A549 (cell line): ENCODE measurements around the gene STAB2. TPM values are rescaled to one million over a fixed set of nuclear protein-coding genes. Genes with fewer than 3 reads are reported as not detected.

Experiments
- ATAC-seq, 2 experiments: fragments of 200-7000 bp in 1 of 2; fragments of >200 bp in 1 of 2; cut with Nextera tagmentation in 1 of 2; cut with Tn5 transposase in 1 of 2; 3 replicates each; pipeline versions ENCODE4 v1.8.0 to v1.9.1; 2018 to 2020; ENCODE audit warnings: mild to moderate bottlenecking in 1 of 2, moderate library complexity in 1 of 2
- CTCF ChIA-PET: fragments of 300-600 bp; sonication (Branson Sonifier 250); formaldehyde crosslinking; extraction: SDS; loops from one replicate; lab custom pipeline; 2021; ENCODE audit warnings: antibody characterized with exemption, inconsistent platforms; lab: Yijun Ruan, JAX
- POLR2A ChIA-PET: fragments of 350-600 bp; formaldehyde crosslinking; extraction: SDS; loops from one replicate; lab custom pipeline; 2021; ENCODE audit warnings: antibody characterized with exemption, inconsistent platforms; lab: Yijun Ruan, JAX
- DNase-seq, 2 experiments: peaks; one replicate each; pipeline versions ENCODE4 v3.0.0 to v3.0.0-alpha.2; 2011 to 2016; ENCODE audit warnings: low read depth in 1 of 2, low spot score in 1 of 2
- FAIRE-seq: peaks from 2 replicates; lab custom pipeline; 2011; peaks lifted over from hg19 to GRCh38; lab: Jason Lieb, UNC
- H3K27ac ChIP-seq, 2 experiments: fragments of >200 bp; sonication (Bioruptor Twin); formaldehyde crosslinking; 3 replicates each; pipeline ENCODE4 v1.5.1; 2016 to 2017
- H3K4me1 ChIP-seq: fragments of >200 bp; sonication (Bioruptor Twin); formaldehyde crosslinking; 3 replicates; pipeline ENCODE4 v1.6.1; 2016
- H3K4me2 ChIP-seq: fragments of >200 bp; sonication (Bioruptor Twin); formaldehyde crosslinking; 3 replicates; pipeline ENCODE4 v1.6.1; 2016
- H3K4me3 ChIP-seq: fragments of >200 bp; sonication (Bioruptor Twin); formaldehyde crosslinking; 3 replicates; pipeline ENCODE4 v1.5.1; 2016
- H3K9me3 ChIP-seq: fragments of >200 bp; sonication (Bioruptor Twin); formaldehyde crosslinking; 3 replicates; pipeline ENCODE4 v1.6.1; 2016
- CBX2 ChIP-seq: fragments of 200-600 bp; sonication (generic); IDR thresholded peaks from 2 replicates; pipeline ENCODE4 v1.6.1; 2016; ENCODE audit warnings: low read depth, mild to moderate bottlenecking, borderline replicate concordance
- CBX8 ChIP-seq: fragments of 200-600 bp; sonication (generic); IDR thresholded peaks from 2 replicates; pipeline ENCODE4 v1.6.1; 2016
- CEBPB ChIP-seq, 2 experiments: fragments of >200 bp in 1 of 2; sonication (Bioruptor Twin) in 1 of 2; formaldehyde crosslinking in 1 of 2; IDR thresholded peaks; 2 replicates each; pipeline ENCODE4 v1.6.1; 2012 to 2016
- CHD2 ChIP-seq: fragments of 150-350 bp; IDR thresholded peaks from 2 replicates; pipeline ENCODE4 v1.6.1; 2014; ENCODE audit warnings: low read length; ENCODE audit not compliant: partially characterized antibody
- CHD4 ChIP-seq: fragments of 200-600 bp; sonication (generic); IDR thresholded peaks from 2 replicates; pipeline ENCODE4 v1.6.1; 2016; ENCODE audit warnings: antibody characterized with exemption, mild to moderate bottlenecking, borderline replicate concordance
- CTCF ChIP-seq: fragments of >200 bp; sonication (Bioruptor Twin); formaldehyde crosslinking; IDR thresholded peaks from 3 replicates; pipeline ENCODE4 v1.5.1; 2016
- EHMT2 ChIP-seq: fragments of 200-600 bp; sonication (generic); IDR thresholded peaks from 2 replicates; pipeline ENCODE4 v1.6.1; 2016; ENCODE audit warnings: antibody characterized with exemption, low read depth, mild to moderate bottlenecking, moderate library complexity
- FOSB ChIP-seq: fragments of 250-450 bp; sonication (Bioruptor Pico); IDR thresholded peaks from 2 replicates; pipeline ENCODE4 v1.5.0; 2020; ENCODE audit warnings: mild to moderate bottlenecking, moderate library complexity
- FOSL2 ChIP-seq, 2 experiments: fragments of 450-650 bp in 1 of 2; fragments of >200 bp in 1 of 2; sonication (Bioruptor Twin) in 1 of 2; formaldehyde crosslinking; IDR thresholded peaks; 2 replicates each; pipeline versions ENCODE4 v1.5.0 to v1.6.1; 2016 to 2020; ENCODE audit warnings: mild to moderate bottlenecking in 1 of 2, moderate library complexity in 1 of 2
- FOXS1 ChIP-seq: fragments of 250-450 bp; sonication (Bioruptor Pico); IDR thresholded peaks from 2 replicates; pipeline ENCODE4 v1.5.0; 2020; ENCODE audit warnings: mild to moderate bottlenecking, moderate library complexity
- HDAC2 ChIP-seq: fragments of 200-600 bp; sonication (generic); IDR thresholded peaks from 2 replicates; pipeline ENCODE4 v1.6.1; 2016
- HEYL ChIP-seq: fragments of 250-450 bp; sonication (Bioruptor Pico); IDR thresholded peaks from 2 replicates; pipeline ENCODE4 v1.8.0; 2021; ENCODE audit warnings: mild to moderate bottlenecking, moderate library complexity
- HOXB13 ChIP-seq: fragments of 250-450 bp; sonication (Bioruptor Pico); IDR thresholded peaks from 2 replicates; pipeline ENCODE4 v1.5.0; 2020; ENCODE audit warnings: low read depth, mild to moderate bottlenecking, moderate library complexity
- JUN ChIP-seq, 2 experiments: fragments of >200 bp; sonication (Bioruptor Twin); formaldehyde crosslinking; IDR thresholded peaks; 2 replicates in 1 of 2; 3 replicates in 1 of 2; pipeline ENCODE4 v1.6.1; 2016 to 2017
- KDM1A ChIP-seq: fragments of 200-600 bp; sonication (generic); IDR thresholded peaks from 2 replicates; pipeline ENCODE4 v1.6.1; 2016; ENCODE audit warnings: low read depth, mild to moderate bottlenecking
- KDM5A ChIP-seq: fragments of 200-600 bp; sonication (generic); IDR thresholded peaks from 2 replicates; pipeline ENCODE4 v1.6.1; 2016; ENCODE audit warnings: antibody characterized with exemption, mild to moderate bottlenecking
- MAX ChIP-seq: IDR thresholded peaks from 2 replicates; pipeline ENCODE4 v1.6.1; 2012
- MAZ ChIP-seq: fragments of 150-350 bp; IDR thresholded peaks from 2 replicates; pipeline ENCODE4 v1.6.1; 2014; ENCODE audit warnings: antibody characterized with exemption, low read depth, low read length, borderline replicate concordance
- NPAS2 ChIP-seq: fragments of 250-450 bp; sonication (Bioruptor Pico); IDR thresholded peaks from 2 replicates; pipeline ENCODE4 v1.8.0; 2022; ENCODE audit warnings: mild to moderate bottlenecking, moderate library complexity, borderline replicate concordance
- NR3C1 ChIP-seq: fragments of >200 bp; sonication (Bioruptor Twin); formaldehyde crosslinking; IDR thresholded peaks from 3 replicates; pipeline ENCODE4 v1.6.1; 2017
- POLR2A ChIP-seq: IDR thresholded peaks from 2 replicates; pipeline ENCODE4 v1.6.1; 2012; ENCODE audit warnings: mild to moderate bottlenecking, low read length
- POLR2AphosphoS2 ChIP-seq: conservative IDR thresholded peaks from 2 replicates; pipeline ENCODE4 v1.6.1; 2012; ENCODE audit warnings: low read length, improper control_type of control experiment, inconsistent platforms
- RCOR1 ChIP-seq: fragments of 150-350 bp; IDR thresholded peaks from 2 replicates; pipeline ENCODE4 v1.6.1; 2014; ENCODE audit warnings: antibody characterized with exemption, low read length, low read depth
- RNF2 ChIP-seq: fragments of 200-600 bp; sonication (generic); IDR thresholded peaks from 2 replicates; pipeline ENCODE4 v1.6.1; 2016; ENCODE audit warnings: low read depth, mild to moderate bottlenecking, antibody characterized with exemption, moderate library complexity, borderline replicate concordance
- SREBF2 ChIP-seq: fragments of 450-650 bp; IDR thresholded peaks from 2 replicates; pipeline ENCODE4 v1.6.1; 2014; ENCODE audit warnings: mild to moderate bottlenecking, moderate library complexity
- TP53 ChIP-seq: fragments of 250-450 bp; sonication (Bioruptor Pico); IDR thresholded peaks from 2 replicates; pipeline ENCODE4 v1.5.0; 2021; ENCODE audit warnings: mild to moderate bottlenecking, moderate library complexity
- ZNF302 ChIP-seq: fragments of 250-450 bp; sonication (Bioruptor Pico); IDR thresholded peaks from 2 replicates; pipeline ENCODE4 v1.9.0; 2021; ENCODE audit warnings: inconsistent platforms, mild to moderate bottlenecking, moderate library complexity
- ZSCAN20 ChIP-seq: fragments of 250-450 bp; sonication (Bioruptor Pico); IDR thresholded peaks from 2 replicates; pipeline ENCODE4 v1.8.0; 2022; ENCODE audit warnings: mild to moderate bottlenecking, moderate library complexity
- WGBS: methylation state at CpG from one replicate; pipeline ENCODE4 v1.1.6; 2017; ENCODE audit errors: missing lambda C conversion rate; 5-methylcytosine and 5-hydroxymethylcytosine counted together
- polyA plus RNA-seq, 4 experiments: library from polyadenylated mRNA; depleted of rRNA in 3 of 4; stranded (reverse); fragments of >200 nt; fragmentation: RNase III in 1 of 4; extraction: RNeasy Plus Mini Kit Qiagen cat#74134 plus additional on column Dnase treatment in 1 of 4; gene quantifications; 2 replicates in 3 of 4; 3 replicates in 1 of 4; pipeline ENCODE4 v1.2.3, GENCODE V29; 2011 to 2017
- TF ChIP-seq, protein P1 (sequence below): IDR thresholded peaks from 2 replicates; pipeline ENCODE4 v1.6.1; 2012; ENCODE audit warnings: low read depth, borderline replicate concordance
- TF ChIP-seq, protein P2 (sequence below): fragments of 250-450 bp; sonication (Bioruptor Pico); IDR thresholded peaks from 2 replicates; pipeline ENCODE4 v1.5.0; 2021; ENCODE audit warnings: mild to moderate bottlenecking, moderate library complexity, borderline replicate concordance

The STAB2 gene
- polyA plus RNA-seq, 2 of the 4 experiments (the other 2 are of a cell fraction) = not detected

DNA sequence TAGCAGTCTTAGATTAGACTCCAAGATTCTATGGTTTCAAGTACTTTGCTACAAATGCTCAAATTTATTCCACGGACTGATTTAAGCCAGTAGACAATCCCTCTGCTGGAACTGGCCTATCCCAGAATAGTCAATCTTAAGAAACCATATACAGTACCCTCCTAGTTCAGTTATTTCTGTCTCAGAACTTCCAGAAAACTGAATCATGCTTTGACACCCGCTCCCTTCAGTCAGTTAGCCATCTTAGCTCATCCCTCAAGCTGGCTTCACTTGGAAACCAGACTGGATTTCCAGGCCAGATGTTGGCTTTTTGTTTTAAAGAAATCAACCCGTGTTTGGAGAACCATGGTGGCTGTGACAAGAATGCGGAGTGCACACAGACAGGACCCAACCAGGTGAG, 128.4 kb downstream of the STAB2 start:
- 48% methylated on average over 4 of the region's 4 CpGs for WGBS
- H3K4me3 ChIP-seq = no peak overlapping the region
- ATAC-seq (no peak), DNase-seq (no peak), FAIRE-seq (no peak)
- TF ChIP-seq RNF2 = no peak
- TF ChIP-seq TP53 (CRISPR knock-in tag) = no peak
- no peak for TF ChIP-seq CTCF
- TF ChIP-seq CBX2 = no peak
- TF ChIP-seq CHD4 = no peak
- TF ChIP-seq HEYL (CRISPR knock-in tag) = no peak
- TF ChIP-seq, protein P1, sequence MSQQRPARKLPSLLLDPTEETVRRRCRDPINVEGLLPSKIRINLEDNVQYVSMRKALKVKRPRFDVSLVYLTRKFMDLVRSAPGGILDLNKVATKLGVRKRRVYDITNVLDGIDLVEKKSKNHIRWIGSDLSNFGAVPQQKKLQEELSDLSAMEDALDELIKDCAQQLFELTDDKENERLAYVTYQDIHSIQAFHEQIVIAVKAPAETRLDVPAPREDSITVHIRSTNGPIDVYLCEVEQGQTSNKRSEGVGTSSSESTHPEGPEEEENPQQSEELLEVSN = no peak
- TF ChIP-seq MAX = no peak
- TF ChIP-seq ZNF302 (CRISPR knock-in tag) = no peak
- no peak for TF ChIP-seq NPAS2 (CRISPR knock-in tag)
- no peak for TF ChIP-seq SREBF2
- no peak for TF ChIP-seq POLR2A
- no peak for TF ChIP-seq NR3C1
- TF ChIP-seq FOSB (CRISPR knock-in tag) = no peak
- TF ChIP-seq ZSCAN20 = no peak
- H3K4me1 ChIP-seq = no peaks in the 10 kb centered on the region
- H3K27ac ChIP-seq = no peak overlapping the region
- POLR2A ChIA-PET = no interaction called here
- no peaks in the 10 kb centered on the region for H3K9me3 ChIP-seq
- H3K4me2 ChIP-seq = no peak overlapping the region
- CTCF ChIA-PET = interaction anchor here (1.2 to 1.8 kb wide), 2 partner anchors 14 to 50 kb away, joined by 3 to 6 read pairs; no protein-coding TSS in a partner anchor

GRCh38 chr12:103716517-103717196, 129.6 kb downstream of the STAB2 start:
- CTCF ChIA-PET = interaction anchor here (0.8 to 1.8 kb wide), 3 partner anchors 10 to 51 kb away, joined by 3 to 6 read pairs (median 3); no protein-coding TSS in a partner anchor

More at GRCh38 chr12:103716517-103717196, 129.6 kb downstream of the STAB2 start:
- Histone ChIP-seq H3K4me2 (no peak overlapping the region), H3K4me1 (no peaks in the 10 kb centered on the region), H3K4me3 (no peak overlapping the region), H3K9me3 (no peaks in the 10 kb centered on the region), H3K27ac (no peak overlapping the region)
- ATAC-seq (no peak), FAIRE-seq (no peak), DNase-seq (no peak)
- 56% methylated on average over 7 of the region's 8 CpGs for WGBS
- no peak for TF ChIP-seq HEYL (CRISPR knock-in tag)
- no peak for TF ChIP-seq FOXS1
- TF ChIP-seq HOXB13 = no peak
- TF ChIP-seq NR3C1 = no peak
- no peak for TF ChIP-seq KDM5A
- no peak for TF ChIP-seq RCOR1
- TF ChIP-seq, protein P2, sequence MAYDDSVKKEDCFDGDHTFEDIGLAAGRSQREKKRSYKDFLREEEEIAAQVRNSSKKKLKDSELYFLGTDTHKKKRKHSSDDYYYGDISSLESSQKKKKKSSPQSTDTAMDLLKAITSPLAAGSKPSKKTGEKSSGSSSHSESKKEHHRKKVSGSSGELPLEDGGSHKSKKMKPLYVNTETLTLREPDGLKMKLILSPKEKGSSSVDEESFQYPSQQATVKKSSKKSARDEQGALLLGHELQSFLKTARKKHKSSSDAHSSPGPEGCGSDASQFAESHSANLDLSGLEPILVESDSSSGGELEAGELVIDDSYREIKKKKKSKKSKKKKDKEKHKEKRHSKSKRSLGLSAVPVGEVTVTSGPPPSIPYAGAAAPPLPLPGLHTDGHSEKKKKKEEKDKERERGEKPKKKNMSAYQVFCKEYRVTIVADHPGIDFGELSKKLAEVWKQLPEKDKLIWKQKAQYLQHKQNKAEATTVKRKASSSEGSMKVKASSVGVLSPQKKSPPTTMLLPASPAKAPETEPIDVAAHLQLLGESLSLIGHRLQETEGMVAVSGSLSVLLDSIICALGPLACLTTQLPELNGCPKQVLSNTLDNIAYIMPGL (CRISPR knock-in tag) = no peak
- TF ChIP-seq HDAC2 = no peak
- TF ChIP-seq NPAS2 (CRISPR knock-in tag) = no peak
- TF ChIP-seq CHD2 = no peak
- no peak for TF ChIP-seq CEBPB (IDR thresholded peaks at IDR 0.05)
- no peak for TF ChIP-seq MAX
- no peak for TF ChIP-seq EHMT2
- no peak for TF ChIP-seq FOSL2 (IDR thresholded peaks at IDR 0.05)
- no peak for TF ChIP-seq FOSL2 (CRISPR knock-in tag; IDR thresholded peaks at IDR 0.05)
- no peak for TF ChIP-seq KDM1A
- no peak for TF ChIP-seq CBX8
- TF ChIP-seq MAZ = no peak
- TF ChIP-seq POLR2AphosphoS2 = no peak
- no peak for TF ChIP-seq JUN (IDR thresholded peaks at IDR 0.05)
- POLR2A ChIA-PET = no interaction called here
